Right lobe of liver (tissue), 6 donors: ENCODE data around the gene CEP164. TPM values are rescaled to one million over a fixed set of nuclear protein-coding genes. Genes with fewer than 3 reads are reported as not detected.

ENCODE experiments used
- ATAC-seq, 4 donors: fragments of 200-7000 bp; cut with Tn5 transposase; one replicate each; pipeline ENCODE4 v1.9.1; 2020; ENCODE audit warnings: mild to moderate bottlenecking in 4 of 4, moderate library complexity in 4 of 4
- DNase-seq, 3 donors: peaks; one replicate each; pipeline ENCODE4 v3.0.0-alpha.2; 2020
- H3K27ac ChIP-seq, 3 donors: fragments of 200-600 bp; one replicate each; pipeline ENCODE4 v1.8.0; 2022
- H3K27me3 ChIP-seq, 2 donors: fragments of 200-600 bp; one replicate each; pipeline ENCODE4 v1.8.0; 2022
- H3K36me3 ChIP-seq, 4 donors: fragments of 200-600 bp; sonication (generic) in 1 of 4; one replicate each; pipeline versions ENCODE4 v1.5.1 to v1.8.0; 2017 to 2022; ENCODE audit warnings: control low read depth in 1 of 4
- H3K4me1 ChIP-seq, 4 donors: fragments of 200-600 bp; sonication (generic) in 1 of 4; one replicate each; pipeline versions ENCODE4 v1.5.1 to v1.8.0; 2017 to 2022; ENCODE audit warnings: control low read depth in 1 of 4
- H3K4me3 ChIP-seq, 3 donors: fragments of 200-600 bp; one replicate each; pipeline ENCODE4 v1.8.0; 2022
- H3K9me3 ChIP-seq, 4 donors: fragments of 200-600 bp; sonication (generic) in 1 of 4; one replicate each; pipeline versions ENCODE4 v1.5.1 to v1.8.0; 2017 to 2022; ENCODE audit warnings: control low read depth in 1 of 4
- POLR2A ChIP-seq: fragments of 450-650 bp; IDR thresholded peaks from one replicate; pipeline ENCODE4 v1.6.1; 2017; ENCODE audit warnings: antibody characterized with exemption, mild to moderate bottlenecking
- WGBS: methylation state at CpG from one replicate; pipeline ENCODE4 v1.1.6; 2018; ENCODE audit warnings: low coverage, low lambda C conversion rate; ENCODE audit not compliant: insufficient coverage; ENCODE audit errors: missing lambda C conversion rate; 5-methylcytosine and 5-hydroxymethylcytosine counted together
- intact Hi-C, 2 donors: fragments of 100-400 bp; cut with DNase I; formaldehyde crosslinking; loops; one replicate each; pipeline versions ENCODE4 v1.11.2 to v1.14.1; 2022
- total RNA-seq, 6 experiments: library from RNA; depleted of rRNA in 2 of 6; stranded (reverse); fragments of >200 nt in 2 of 6; fragmentation: NEBNext Ultra II Directional in 3 of 6; extraction: Animal tissue kit (Norgen Biotek cat#: 25700) in 3 of 6; gene quantifications; one replicate each; pipeline versions ENCODE4 v1.1.0 to v1.2.4, GENCODE V29; 2016 to 2023
- TF ChIP-seq, protein P1 (sequence below), 4 donors: fragments of 200-600 bp in 3 of 4; fragments of 450-650 bp in 1 of 4; IDR thresholded peaks; one replicate each; pipeline versions ENCODE4 v1.5.1 to v1.8.0; 2016 to 2022; ENCODE audit warnings: antibody characterized with exemption in 4 of 4, mild to moderate bottlenecking in 2 of 4
- donor health status: DM: no; HTN: yes; CAD: no.
- donor health status: DM: no; HTN: no; CAD: no.
- donor health status: DM: no; HTN: no; CAD: no.
- donor health status: DM: no; HTN: yes; CAD: no.
- donor health status: DM: no; HTN: yes; CAD: no.

Gene CEP164
- total RNA-seq, 6 experiments from 2014 or later: 7.2 to 11.2 (median 8.6) TPM

DNA sequence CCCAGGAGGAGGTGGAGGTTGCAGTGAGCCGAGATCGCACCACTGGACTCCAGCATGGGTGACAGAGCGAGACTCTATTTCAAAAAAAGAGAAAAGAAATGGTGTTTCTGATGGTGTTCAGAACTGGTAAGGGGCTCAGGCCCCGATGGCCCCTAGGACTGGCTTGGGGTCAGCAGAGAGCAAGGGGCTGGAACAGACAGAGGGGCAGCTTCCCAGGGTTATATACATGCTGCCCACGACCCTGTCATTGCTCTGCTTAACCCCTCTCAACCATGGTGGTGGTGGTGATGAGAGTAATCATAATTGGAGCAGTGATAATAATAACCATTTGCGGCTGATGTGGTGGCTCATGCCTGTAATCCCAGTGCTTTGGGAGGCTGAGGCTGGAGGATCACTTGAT is 79.4 kb downstream of the CEP164 start:
- no peaks in the 10 kb centered on the region for H3K4me1 ChIP-seq
- H3K36me3 ChIP-seq: peaks cover 0 to 15% (median 8%) of the 10 kb centered on the region in 4 donors
- no peaks in the 10 kb centered on the region for H3K9me3 ChIP-seq
- DNase-seq (no peak), ATAC-seq (no peak)
- intact Hi-C loops: no loop called here
- TF ChIP-seq, protein P1, sequence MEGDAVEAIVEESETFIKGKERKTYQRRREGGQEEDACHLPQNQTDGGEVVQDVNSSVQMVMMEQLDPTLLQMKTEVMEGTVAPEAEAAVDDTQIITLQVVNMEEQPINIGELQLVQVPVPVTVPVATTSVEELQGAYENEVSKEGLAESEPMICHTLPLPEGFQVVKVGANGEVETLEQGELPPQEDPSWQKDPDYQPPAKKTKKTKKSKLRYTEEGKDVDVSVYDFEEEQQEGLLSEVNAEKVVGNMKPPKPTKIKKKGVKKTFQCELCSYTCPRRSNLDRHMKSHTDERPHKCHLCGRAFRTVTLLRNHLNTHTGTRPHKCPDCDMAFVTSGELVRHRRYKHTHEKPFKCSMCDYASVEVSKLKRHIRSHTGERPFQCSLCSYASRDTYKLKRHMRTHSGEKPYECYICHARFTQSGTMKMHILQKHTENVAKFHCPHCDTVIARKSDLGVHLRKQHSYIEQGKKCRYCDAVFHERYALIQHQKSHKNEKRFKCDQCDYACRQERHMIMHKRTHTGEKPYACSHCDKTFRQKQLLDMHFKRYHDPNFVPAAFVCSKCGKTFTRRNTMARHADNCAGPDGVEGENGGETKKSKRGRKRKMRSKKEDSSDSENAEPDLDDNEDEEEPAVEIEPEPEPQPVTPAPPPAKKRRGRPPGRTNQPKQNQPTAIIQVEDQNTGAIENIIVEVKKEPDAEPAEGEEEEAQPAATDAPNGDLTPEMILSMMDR (IDR thresholded peaks at IDR 0.05): no peak
- TF ChIP-seq POLR2A: no peak
- 94% methylated on average over 5 of the region's 6 CpGs for WGBS
- no peak overlapping the region for H3K27ac ChIP-seq
- no peaks in the 10 kb centered on the region for H3K27me3 ChIP-seq
- H3K4me3 ChIP-seq: no peak overlapping the region

DNA sequence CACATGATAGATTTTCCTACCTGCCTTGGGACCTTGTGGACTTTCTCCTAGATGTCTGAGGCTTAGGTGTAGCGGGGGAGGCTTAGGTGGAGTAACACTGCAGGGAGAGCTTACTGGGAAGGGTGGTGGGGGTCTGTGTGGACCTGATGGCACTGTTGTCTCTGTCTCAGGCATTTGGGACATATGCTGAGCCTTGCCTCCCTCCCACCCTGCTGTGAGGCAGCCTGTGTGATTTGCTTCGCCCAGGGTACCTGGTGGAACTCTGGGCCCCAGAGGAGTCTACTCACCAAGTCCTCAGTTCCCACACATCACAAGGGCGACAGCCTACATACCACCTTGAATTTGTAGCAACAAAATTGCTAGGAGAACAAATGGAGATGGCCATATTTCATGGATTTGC is 80.7 kb downstream of the CEP164 start:
- intact Hi-C loops: no loop called here
- WGBS: 100% methylated on average over 1 of the region's 3 CpGs
- DNase-seq (peak in 1 of 3 donors; percentile 2), ATAC-seq (no peak)
- no peaks in the 10 kb centered on the region for H3K9me3 ChIP-seq
- no peak overlapping the region for H3K27ac ChIP-seq
- H3K27me3 ChIP-seq: no peaks in the 10 kb centered on the region
- TF ChIP-seq, protein P1 (IDR thresholded peaks at IDR 0.05): no peak
- no peak for TF ChIP-seq POLR2A
- no peak overlapping the region for H3K4me3 ChIP-seq
- peaks cover 0 to 15% (median 8%) of the 10 kb centered on the region in 4 donors for H3K36me3 ChIP-seq
- H3K4me1 ChIP-seq: no peaks in the 10 kb centered on the region

DNA sequence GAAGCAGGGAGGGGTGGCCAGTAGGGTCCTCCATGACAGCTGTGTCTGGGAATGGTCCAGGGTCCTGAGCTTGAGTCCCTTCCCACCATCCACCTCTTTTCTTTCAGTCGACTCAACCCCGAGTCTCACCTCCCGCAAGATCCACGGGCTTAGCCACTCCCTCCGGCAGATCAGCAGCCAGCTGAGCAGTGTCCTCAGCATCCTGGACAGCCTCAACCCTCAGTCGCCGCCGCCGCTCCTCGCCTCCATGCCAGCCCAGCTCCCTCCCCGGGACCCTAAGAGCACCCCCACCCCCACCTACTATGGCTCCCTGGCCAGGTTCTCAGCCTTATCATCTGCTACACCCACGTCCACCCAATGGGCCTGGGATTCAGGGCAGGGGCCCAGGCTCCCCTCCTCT is 81.9 kb downstream of the CEP164 start:
- Histone ChIP-seq H3K27me3 (no peaks in the 10 kb centered on the region), H3K4me3 (no peak overlapping the region), H3K27ac (no peak overlapping the region), H3K4me1 (no peaks in the 10 kb centered on the region), H3K9me3 (no peaks in the 10 kb centered on the region), H3K36me3 (peaks cover 0 to 12% (median 8%) of the 10 kb centered on the region in 4 donors)
- ATAC-seq (peak in 1 of 4 donors; percentile 21), DNase-seq (no peak)
- intact Hi-C loops: no loop called here
- 90% methylated on average over 5 of the region's 12 CpGs for WGBS
- TF ChIP-seq, protein P1 (IDR thresholded peaks at IDR 0.05): no peak
- no peak for TF ChIP-seq POLR2A

DNA sequence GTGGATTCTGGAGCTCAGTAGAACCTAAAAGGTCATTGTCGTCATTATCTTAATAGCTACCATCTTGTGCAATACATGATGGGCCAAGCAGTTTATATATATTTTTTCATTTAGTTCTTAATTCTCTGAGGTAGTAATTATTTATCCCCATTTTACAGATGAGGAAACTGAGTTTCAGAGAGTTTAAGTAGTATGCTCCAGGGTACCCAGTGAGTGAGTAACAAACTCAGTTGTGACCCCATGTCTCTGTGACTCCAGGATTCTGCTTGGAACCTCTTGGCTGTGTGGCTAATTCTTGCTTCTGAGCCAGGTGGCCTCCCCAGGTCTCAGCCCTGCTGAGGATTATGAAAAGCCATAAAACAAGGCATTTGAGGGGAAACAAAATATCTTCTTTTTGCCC is 82.6 kb downstream of the CEP164 start:
- ATAC-seq: no peak
- 82% methylated on average over 1 of the region's 1 CpG for WGBS
- H3K36me3 ChIP-seq: peaks cover 0 to 12% (median 7%) of the 10 kb centered on the region in 4 donors
- intact Hi-C loops: no loop called here
- DNase-seq: no peak
- no peaks in the 10 kb centered on the region for H3K27me3 ChIP-seq
- H3K27ac ChIP-seq: no peak overlapping the region
- no peaks in the 10 kb centered on the region for H3K4me1 ChIP-seq
- no peak for TF ChIP-seq POLR2A
- TF ChIP-seq, protein P1 (IDR thresholded peaks at IDR 0.05): no peak
- no peaks in the 10 kb centered on the region for H3K9me3 ChIP-seq
- H3K4me3 ChIP-seq: no peak overlapping the region
